SK-N-SH (cell line): ENCODE results near the gene KAT14. TPM values are rescaled to one million over a fixed set of nuclear protein-coding genes. Genes with fewer than 3 reads are reported as not detected.
"Not testable (repeated sequence)": the region's sequence is repeated elsewhere in the genome, so short reads cannot be mapped to it uniquely, and the experiment has no call there.

ENCODE experiments used
- CTCF ChIA-PET: fragments of 300-600, 350-600 bp; formaldehyde crosslinking; extraction: SDS; loops from one replicate; lab custom pipeline; 2021; lab: Yijun Ruan, JAX
- POLR2A ChIA-PET: fragments of 350-600 bp; sonication (Branson Sonifier 250); formaldehyde crosslinking; extraction: SDS; loops from one replicate; lab custom pipeline; 2020; ENCODE audit warnings: antibody characterized with exemption, inconsistent platforms; lab: Yijun Ruan, JAX
- DNase-seq: peaks from one replicate; pipeline ENCODE4 v3.0.0; 2012
- H2AFZ ChIP-seq: fragments of 200-600 bp; sonication (generic); 2 replicates; pipeline ENCODE4 v1.8.1; 2016; ENCODE audit warnings: antibody characterized with exemption, mild to moderate bottlenecking, low read depth
- H3F3A ChIP-seq: fragments of 200-600 bp; sonication (generic); replicated peaks from 2 replicates; pipeline ENCODE3; 2016; ENCODE audit warnings: antibody characterized with exemption, mild to moderate bottlenecking; ENCODE audit not compliant: insufficient read depth
- H3K27ac ChIP-seq, 2 experiments: fragments of 200-500 bp in 1 of 2; fragments of 200-600 bp in 1 of 2; sonication (Bioruptor generic) in 1 of 2; sonication (generic), shearing (Covaris generic) in 1 of 2; 2 replicates each; pipeline versions ENCODE4 v1.5.1 to v1.6.1; 2014 to 2016; ENCODE audit warnings: low read depth in 2 of 2, inconsistent platforms in 1 of 2, low read length in 1 of 2, mild to moderate bottlenecking in 1 of 2, mixed read lengths in 1 of 2
- H3K27me3 ChIP-seq: fragments of 200-600 bp; sonication (generic), shearing (Covaris generic); 2 replicates; pipeline ENCODE4 v1.6.1; 2016; ENCODE audit warnings: mixed run types; ENCODE audit not compliant: insufficient read depth
- H3K36me3 ChIP-seq, 2 experiments: fragments of 200-500 bp in 1 of 2; fragments of 200-600 bp in 1 of 2; sonication (Bioruptor generic) in 1 of 2; sonication (generic) in 1 of 2; replicated peaks in 1 of 2; 2 replicates each; pipeline versions ENCODE3 to v1.5.1; 2014 to 2016; ENCODE audit warnings: low read length in 1 of 2, mild to moderate bottlenecking in 1 of 2; ENCODE audit not compliant: insufficient read depth in 2 of 2, control insufficient read depth in 1 of 2
- H3K4me1 ChIP-seq, 2 experiments: fragments of 200-500 bp in 1 of 2; fragments of 200-600 bp in 1 of 2; sonication (Bioruptor generic) in 1 of 2; sonication (generic), shearing (Covaris generic) in 1 of 2; 2 replicates each; pipeline versions ENCODE4 v1.5.1 to v1.6.1; 2014 to 2016; ENCODE audit warnings: low read depth in 1 of 2, low read length in 1 of 2, mixed run types in 1 of 2; ENCODE audit not compliant: insufficient read depth in 2 of 2, control insufficient read depth in 1 of 2
- H3K4me2 ChIP-seq: fragments of 200-600 bp; sonication (generic), shearing (Covaris generic); 2 replicates; pipeline ENCODE4 v1.6.1; 2017; ENCODE audit warnings: mixed run types
- H3K4me3 ChIP-seq, 2 experiments: fragments of 200-500 bp in 1 of 2; fragments of 200-600 bp in 1 of 2; sonication (Bioruptor generic) in 1 of 2; sonication (generic), shearing (Covaris generic) in 1 of 2; 2 replicates each; pipeline versions ENCODE4 v1.5.1 to v1.8.1; 2014 to 2016; ENCODE audit warnings: low read depth in 2 of 2, inconsistent platforms in 1 of 2, low read length in 1 of 2, mild to moderate bottlenecking in 1 of 2, mixed read lengths in 1 of 2, moderate library complexity in 1 of 2
- H3K79me2 ChIP-seq: fragments of 200-600 bp; sonication (generic); 2 replicates; pipeline ENCODE4 v1.8.1; 2017; ENCODE audit warnings: mild to moderate bottlenecking; ENCODE audit not compliant: insufficient read depth
- H3K9ac ChIP-seq: fragments of 200-600 bp; sonication (generic); 2 replicates; pipeline ENCODE4 v1.6.1; 2017; ENCODE audit warnings: mixed run types
- H3K9me2 ChIP-seq: fragments of 200-600 bp; sonication (generic); 2 replicates; pipeline ENCODE4 v1.6.1; 2017; ENCODE audit warnings: mixed run types
- H3K9me3 ChIP-seq: fragments of 200-600 bp; sonication (generic); 2 replicates; pipeline ENCODE4 v1.6.1; 2017; ENCODE audit warnings: mixed run types, mild to moderate bottlenecking, moderate library complexity
- H4K20me1 ChIP-seq: fragments of 200-600 bp; sonication (generic); 2 replicates; pipeline ENCODE4 v1.6.1; 2017; ENCODE audit warnings: mild to moderate bottlenecking, mixed run types; ENCODE audit not compliant: insufficient read depth
- JUND ChIP-seq: IDR thresholded peaks from 2 replicates; pipeline ENCODE4 v1.4.0; 2012
- NFIC ChIP-seq: IDR thresholded peaks from 2 replicates; pipeline ENCODE4 v1.4.0; 2012; ENCODE audit warnings: borderline replicate concordance
- POLR2AphosphoS5 ChIP-seq: IDR thresholded peaks from 2 replicates; pipeline ENCODE4 v1.6.1; 2012; ENCODE audit warnings: low read depth, low read length
- RAD21 ChIP-seq: IDR thresholded peaks from 2 replicates; pipeline ENCODE4 v1.6.1; 2012; ENCODE audit warnings: mild to moderate bottlenecking, low read length
- RXRA ChIP-seq: IDR thresholded peaks from 2 replicates; pipeline ENCODE4 v1.4.0; 2012; ENCODE audit warnings: low read depth, mild to moderate bottlenecking, borderline replicate concordance
- TAF1 ChIP-seq: IDR thresholded peaks from 2 replicates; pipeline ENCODE4 v1.6.1; 2012; ENCODE audit warnings: low read depth, mild to moderate bottlenecking, low read length, moderate library complexity, borderline replicate concordance
- WGBS: methylation state at CpG from one replicate; pipeline ENCODE4 v1.1.6; 2017; ENCODE audit warnings: low lambda C conversion rate; 5-methylcytosine and 5-hydroxymethylcytosine counted together
- polyA plus RNA-seq, 3 experiments: library from polyadenylated mRNA; depleted of rRNA; stranded (reverse); fragments of >200 nt; gene quantifications; 2 replicates each; pipeline ENCODE4 v1.2.3, GENCODE V29; 2012
- TF ChIP-seq, protein P1 (sequence below): IDR thresholded peaks from 2 replicates; pipeline ENCODE4 v1.6.1; 2012; ENCODE audit warnings: mild to moderate bottlenecking, low read depth, low read length, moderate library complexity
- TF ChIP-seq, protein P2 (sequence below): IDR thresholded peaks from 2 replicates; pipeline ENCODE4; 2012

Gene KAT14
- polyA plus RNA-seq, 1 of the 3 experiments (the other 2 are of a cell fraction) = 7.3 TPM

DNA sequence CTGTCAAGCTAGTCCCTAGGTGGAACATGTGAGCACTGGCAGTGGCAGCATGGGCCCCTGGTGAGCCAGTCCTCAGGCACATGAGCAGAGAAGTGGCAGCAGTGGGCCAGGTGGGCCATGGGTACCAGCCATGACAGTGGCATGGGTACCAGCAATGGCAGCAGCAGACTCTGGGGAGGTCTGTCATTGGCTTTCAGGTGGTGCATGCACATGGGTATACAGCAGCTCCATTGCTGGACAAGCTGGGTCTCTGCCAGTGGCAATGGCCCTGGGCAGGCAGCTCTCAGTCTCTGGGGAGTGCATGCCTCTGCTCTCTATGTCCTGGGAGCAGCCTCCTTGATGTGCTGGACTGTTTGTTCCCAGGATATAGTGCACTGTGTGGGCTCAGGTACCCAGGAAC, 65.3 kb downstream of the KAT14 start:
- TF ChIP-seq TAF1 = no peak
- TF ChIP-seq JUND = no peak
- TF ChIP-seq POLR2AphosphoS5 = no peak
- TF ChIP-seq, protein P1, sequence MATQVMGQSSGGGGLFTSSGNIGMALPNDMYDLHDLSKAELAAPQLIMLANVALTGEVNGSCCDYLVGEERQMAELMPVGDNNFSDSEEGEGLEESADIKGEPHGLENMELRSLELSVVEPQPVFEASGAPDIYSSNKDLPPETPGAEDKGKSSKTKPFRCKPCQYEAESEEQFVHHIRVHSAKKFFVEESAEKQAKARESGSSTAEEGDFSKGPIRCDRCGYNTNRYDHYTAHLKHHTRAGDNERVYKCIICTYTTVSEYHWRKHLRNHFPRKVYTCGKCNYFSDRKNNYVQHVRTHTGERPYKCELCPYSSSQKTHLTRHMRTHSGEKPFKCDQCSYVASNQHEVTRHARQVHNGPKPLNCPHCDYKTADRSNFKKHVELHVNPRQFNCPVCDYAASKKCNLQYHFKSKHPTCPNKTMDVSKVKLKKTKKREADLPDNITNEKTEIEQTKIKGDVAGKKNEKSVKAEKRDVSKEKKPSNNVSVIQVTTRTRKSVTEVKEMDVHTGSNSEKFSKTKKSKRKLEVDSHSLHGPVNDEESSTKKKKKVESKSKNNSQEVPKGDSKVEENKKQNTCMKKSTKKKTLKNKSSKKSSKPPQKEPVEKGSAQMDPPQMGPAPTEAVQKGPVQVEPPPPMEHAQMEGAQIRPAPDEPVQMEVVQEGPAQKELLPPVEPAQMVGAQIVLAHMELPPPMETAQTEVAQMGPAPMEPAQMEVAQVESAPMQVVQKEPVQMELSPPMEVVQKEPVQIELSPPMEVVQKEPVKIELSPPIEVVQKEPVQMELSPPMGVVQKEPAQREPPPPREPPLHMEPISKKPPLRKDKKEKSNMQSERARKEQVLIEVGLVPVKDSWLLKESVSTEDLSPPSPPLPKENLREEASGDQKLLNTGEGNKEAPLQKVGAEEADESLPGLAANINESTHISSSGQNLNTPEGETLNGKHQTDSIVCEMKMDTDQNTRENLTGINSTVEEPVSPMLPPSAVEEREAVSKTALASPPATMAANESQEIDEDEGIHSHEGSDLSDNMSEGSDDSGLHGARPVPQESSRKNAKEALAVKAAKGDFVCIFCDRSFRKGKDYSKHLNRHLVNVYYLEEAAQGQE = no peak
- TF ChIP-seq, all 33 proteins: peak for 0
- Histone ChIP-seq H3K36me3 (no peaks in the 10 kb centered on the region), H3K4me3 (no peak overlapping the region), H2AFZ (no peak overlapping the region), H3K27ac (no peak overlapping the region), H4K20me1 (no peaks in the 10 kb centered on the region), H3K79me2 (no peaks in the 10 kb centered on the region), H3K27me3 (no peaks in the 10 kb centered on the region), H3K9ac (no peak overlapping the region), H3K9me3 (no peaks in the 10 kb centered on the region), H3F3A (no peaks in the 10 kb centered on the region), H3K9me2 (no peaks in the 10 kb centered on the region), H3K4me2 (no peak overlapping the region), H3K4me1 (no peaks in the 10 kb centered on the region)
- ChIA-PET CTCF (no interaction called here), POLR2A (no interaction called here)
- no peak for DNase-seq

DNA sequence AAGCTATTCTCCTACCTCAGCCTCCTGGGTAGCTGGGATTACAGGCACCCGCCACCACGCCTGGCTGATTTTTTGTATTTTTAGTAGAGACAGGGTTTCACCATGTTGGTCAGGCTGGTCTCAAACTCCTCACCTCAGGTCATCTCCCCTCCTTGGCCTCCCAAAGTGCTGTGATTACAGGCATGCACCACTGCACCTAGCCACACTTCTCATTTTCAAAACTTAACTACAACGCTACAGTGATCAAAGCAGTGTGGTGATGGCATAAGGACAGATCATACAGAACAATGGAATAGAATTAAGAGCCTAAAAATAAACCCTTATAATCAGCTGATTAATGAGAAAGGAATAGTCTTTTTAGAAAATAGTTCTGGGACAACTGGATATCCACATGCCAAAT, 66.0 kb downstream of the KAT14 start:
- H3F3A ChIP-seq, H3K79me2 ChIP-seq, H3K4me2 ChIP-seq, H3K27me3 ChIP-seq, H3K9ac ChIP-seq, H4K20me1 ChIP-seq, H3K9me3 ChIP-seq, H3K36me3 ChIP-seq, H2AFZ ChIP-seq, CTCF ChIA-PET, H3K4me1 ChIP-seq, H3K4me3 ChIP-seq, POLR2A ChIA-PET, H3K9me2 ChIP-seq, DNase-seq, H3K27ac ChIP-seq: not testable (repeated sequence)
- 85% methylated on average over 3 of the region's 3 CpGs for WGBS

DNA sequence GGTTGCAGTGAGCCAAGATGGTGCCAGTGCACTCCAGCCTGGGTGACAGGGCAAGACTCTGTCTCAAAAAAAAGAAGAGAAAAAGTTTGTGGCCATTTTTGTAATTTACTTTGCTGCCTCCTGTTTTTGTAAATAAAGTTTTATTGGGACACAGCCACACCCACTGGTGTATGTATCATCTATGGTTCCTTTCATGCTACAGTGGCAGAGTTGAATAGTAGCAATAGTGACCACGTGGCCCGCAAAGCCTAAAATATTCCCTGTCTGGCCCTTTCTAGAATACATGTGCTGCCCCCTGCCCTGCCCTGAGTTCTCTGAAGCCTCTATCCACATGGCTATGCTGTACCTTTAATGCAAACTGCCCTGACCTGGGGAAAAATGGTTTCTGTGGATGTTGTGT, 75.3 kb downstream of the KAT14 start:
- TF ChIP-seq RXRA (no peak), RAD21 (no peak), NFIC (no peak)
- TF ChIP-seq, protein P2, sequence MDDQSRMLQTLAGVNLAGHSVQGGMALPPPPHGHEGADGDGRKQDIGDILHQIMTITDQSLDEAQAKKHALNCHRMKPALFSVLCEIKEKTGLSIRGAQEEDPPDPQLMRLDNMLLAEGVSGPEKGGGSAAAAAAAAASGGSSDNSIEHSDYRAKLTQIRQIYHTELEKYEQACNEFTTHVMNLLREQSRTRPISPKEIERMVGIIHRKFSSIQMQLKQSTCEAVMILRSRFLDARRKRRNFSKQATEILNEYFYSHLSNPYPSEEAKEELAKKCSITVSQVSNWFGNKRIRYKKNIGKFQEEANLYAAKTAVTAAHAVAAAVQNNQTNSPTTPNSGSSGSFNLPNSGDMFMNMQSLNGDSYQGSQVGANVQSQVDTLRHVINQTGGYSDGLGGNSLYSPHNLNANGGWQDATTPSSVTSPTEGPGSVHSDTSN = no peak
- ChIA-PET CTCF (no interaction called here), POLR2A (no interaction called here)
- Histone ChIP-seq H2AFZ (no peak overlapping the region), H3K9me3 (no peaks in the 10 kb centered on the region), H4K20me1 (no peaks in the 10 kb centered on the region), H3K9me2 (no peaks in the 10 kb centered on the region), H3K4me3 (no peak overlapping the region), H3K79me2 (no peaks in the 10 kb centered on the region), H3K27me3 (no peaks in the 10 kb centered on the region), H3F3A (no peaks in the 10 kb centered on the region), H3K27ac (no peak overlapping the region), H3K4me2 (no peak overlapping the region), H3K36me3 (no peaks in the 10 kb centered on the region), H3K4me1 (no peaks in the 10 kb centered on the region), H3K9ac (no peak overlapping the region)
- DNase-seq = no peak
- WGBS = 88% methylated on average over 1 of the region's 2 CpGs
